ENCODE data around the gene NOC4L.

- no peak for TF ChIP-seq CTCF (conservative IDR thresholded peaks at IDR 0.05; ENCODE audit: low read depth, low read length)
- TF ChIP-seq, protein P1, sequence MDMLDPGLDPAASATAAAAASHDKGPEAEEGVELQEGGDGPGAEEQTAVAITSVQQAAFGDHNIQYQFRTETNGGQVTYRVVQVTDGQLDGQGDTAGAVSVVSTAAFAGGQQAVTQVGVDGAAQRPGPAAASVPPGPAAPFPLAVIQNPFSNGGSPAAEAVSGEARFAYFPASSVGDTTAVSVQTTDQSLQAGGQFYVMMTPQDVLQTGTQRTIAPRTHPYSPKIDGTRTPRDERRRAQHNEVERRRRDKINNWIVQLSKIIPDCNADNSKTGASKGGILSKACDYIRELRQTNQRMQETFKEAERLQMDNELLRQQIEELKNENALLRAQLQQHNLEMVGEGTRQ (IDR thresholded peaks at IDR 0.05; ENCODE audit: low read depth, low read length), result no peak
- no peak for TF ChIP-seq RAD21 (IDR thresholded peaks at IDR 0.05; ENCODE audit: low read length)
These were observed 47.7 kb downstream of the NOC4L start for GRCh38 chr12:132191715-132192553.
